Activated CD4-positive, alpha-beta memory T cell treated with anti-CD3 and anti-CD28 coated beads for 36 hours (primary cell): ENCODE results near the gene MMP2. TPM values are rescaled to one million over a fixed set of nuclear protein-coding genes. Genes with fewer than 3 reads are reported as not detected.

ENCODE experiments used
- CTCF ChIA-PET: fragments of 350-600 bp; sonication (Branson Sonifier 250); formaldehyde crosslinking; loops from one replicate; lab custom pipeline; 2021; ENCODE audit warnings: antibody characterized with exemption, inconsistent platforms; lab: Charles Lee
- POLR2A ChIA-PET: fragments of 350-600 bp; sonication (Branson Sonifier 250); formaldehyde crosslinking; loops from one replicate; lab custom pipeline; 2021; ENCODE audit warnings: antibody characterized with exemption; lab: Charles Lee
- DNase-seq: peaks from one replicate; pipeline ENCODE4 v3.0.0-alpha.2; 2020
- H3K27ac Mint-ChIP-seq: one replicate; pipeline ENCODE4 v1.8.0; 2021; ENCODE audit warnings: mixed read lengths
- H3K27me3 Mint-ChIP-seq: one replicate; pipeline ENCODE4 v1.8.0; 2021; ENCODE audit warnings: mixed read lengths
- H3K36me3 Mint-ChIP-seq: one replicate; pipeline ENCODE4 v1.8.0; 2021; ENCODE audit warnings: mixed read lengths
- H3K4me1 Mint-ChIP-seq: one replicate; pipeline ENCODE4 v1.8.0; 2021; ENCODE audit warnings: low read depth, mixed read lengths
- H3K4me3 Mint-ChIP-seq: one replicate; pipeline ENCODE4 v1.8.0; 2021; ENCODE audit warnings: mild to moderate bottlenecking, mixed read lengths
- H3K9me3 Mint-ChIP-seq: one replicate; pipeline ENCODE4 v1.8.0; 2021; ENCODE audit warnings: mixed read lengths
- intact Hi-C: fragments of 100-400 bp; cut with micrococcal nuclease; formaldehyde crosslinking; loops from one replicate; pipeline ENCODE4 v1.15.1; 2023
- total RNA-seq, 2 experiments: library from RNA; stranded (reverse); gene quantifications; one replicate each; pipeline ENCODE4 v1.2.3, GENCODE V29; 2021

The MMP2 gene
- total RNA-seq, 2 experiments from 2014 or later: not detected

- no peaks in the 10 kb centered on the region for H3K36me3 Mint-ChIP-seq
- no peaks in the 10 kb centered on the region for H3K4me1 Mint-ChIP-seq
- no peak overlapping the region for H3K27ac Mint-ChIP-seq
- no peak overlapping the region for H3K4me3 Mint-ChIP-seq
- intact Hi-C loops: no loop called here
- H3K27me3 Mint-ChIP-seq: peaks cover 3% of the 10 kb centered on the region
- CTCF ChIA-PET: interaction anchor here (0.9 kb wide), 1 partner anchor 74 kb away, joined by 4 read pairs; no protein-coding TSS in a partner anchor
- DNase-seq: no peak
- POLR2A ChIA-PET: no interaction called here
- H3K9me3 Mint-ChIP-seq: no peaks in the 10 kb centered on the region
These were observed 60.1 kb downstream of the MMP2 start for GRCh38 chr16:55539049-55539448.

- ChIA-PET POLR2A (no interaction called here), CTCF (interaction anchor here (0.9 kb wide), 1 partner anchor 75 kb away, joined by 4 read pairs; no protein-coding TSS in a partner anchor)
- DNase-seq: no peak
- Mint-ChIP-seq H3K9me3 (no peaks in the 10 kb centered on the region), H3K36me3 (no peaks in the 10 kb centered on the region), H3K27me3 (peaks cover 3% of the 10 kb centered on the region), H3K4me3 (no peak overlapping the region), H3K27ac (no peak overlapping the region), H3K4me1 (no peaks in the 10 kb centered on the region)
- intact Hi-C loops: no loop called here
These were observed 60.5 kb downstream of the MMP2 start for GRCh38 chr16:55539488-55539887.

DNA sequence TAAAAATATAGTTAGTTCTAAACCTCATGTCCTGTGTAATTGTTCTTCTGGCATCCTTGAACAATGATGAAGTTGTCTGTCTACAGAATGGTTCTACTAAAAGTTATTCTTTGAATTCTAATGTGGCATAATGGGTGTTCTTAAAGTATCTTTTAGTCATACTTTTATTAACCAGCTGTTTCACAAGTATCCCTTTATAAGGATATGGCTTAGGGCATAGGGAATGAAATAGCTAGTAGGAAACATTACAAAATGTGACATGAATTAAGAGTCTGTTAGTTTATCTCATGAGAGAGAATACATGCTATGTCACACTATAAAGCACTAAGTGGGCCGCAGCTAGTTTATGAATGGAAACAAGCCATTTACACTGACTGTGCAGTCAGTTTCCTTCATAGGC, 61.2 kb downstream of the MMP2 start:
- Mint-ChIP-seq H3K27ac (no peak overlapping the region), H3K9me3 (no peaks in the 10 kb centered on the region), H3K27me3 (no peaks in the 10 kb centered on the region), H3K4me1 (no peaks in the 10 kb centered on the region), H3K4me3 (no peak overlapping the region), H3K36me3 (no peaks in the 10 kb centered on the region)
- CTCF ChIA-PET: interaction anchor here (1.8 kb wide), 1 partner anchor 75 kb away, joined by 7 read pairs; no protein-coding TSS in a partner anchor
- no peak for DNase-seq
- POLR2A ChIA-PET: no interaction called here
- intact Hi-C loops: no loop called here

GRCh38 chr16:55542459-55543082, 63.6 kb downstream of the MMP2 start:
- DNase-seq: no peak
- no peaks in the 10 kb centered on the region for H3K9me3 Mint-ChIP-seq
- intact Hi-C loops: loop anchor here (1.0 kb wide), 1 partner anchor 77 kb away; no protein-coding TSS in a partner anchor
- H3K27ac Mint-ChIP-seq: no peak overlapping the region
- H3K4me3 Mint-ChIP-seq: no peak overlapping the region
- no peaks in the 10 kb centered on the region for H3K4me1 Mint-ChIP-seq
- H3K36me3 Mint-ChIP-seq: no peaks in the 10 kb centered on the region
- ChIA-PET CTCF (no interaction called here), POLR2A (no interaction called here)
- peaks cover 2% of the 10 kb centered on the region for H3K27me3 Mint-ChIP-seq

DNA sequence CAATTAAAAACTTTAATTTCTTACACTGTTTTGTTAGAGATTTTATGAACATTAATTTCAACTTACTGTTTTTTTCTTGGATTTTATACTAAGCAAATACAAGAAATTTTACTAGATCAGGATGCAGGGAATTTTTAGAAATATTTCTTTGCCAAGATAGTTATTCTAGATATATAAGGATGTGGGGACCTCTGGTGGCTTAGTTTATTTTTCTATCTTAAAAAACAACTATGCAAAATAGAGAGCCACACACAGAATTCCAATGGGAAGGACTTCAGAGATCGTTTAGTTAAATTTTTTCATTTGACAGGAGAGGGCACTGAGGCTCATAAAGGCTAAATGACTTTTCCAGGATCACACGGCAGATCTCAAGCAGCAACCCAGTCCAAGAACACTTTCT, 64.5 kb downstream of the MMP2 start:
- H3K9me3 Mint-ChIP-seq: no peaks in the 10 kb centered on the region
- CTCF ChIA-PET: interaction anchor here (0.6 to 2.5 kb wide), 5 partner anchors 22 to 79 kb away, joined by 3 to 37 read pairs (median 4); no protein-coding TSS in a partner anchor
- H3K4me3 Mint-ChIP-seq: no peak overlapping the region
- no peaks in the 10 kb centered on the region for H3K36me3 Mint-ChIP-seq
- POLR2A ChIA-PET: no interaction called here
- peaks cover 2% of the 10 kb centered on the region for H3K27me3 Mint-ChIP-seq
- no peak for DNase-seq
- intact Hi-C loops: loop anchor here (1.0 kb wide), 1 partner anchor 78 kb away; no protein-coding TSS in a partner anchor
- no peak overlapping the region for H3K27ac Mint-ChIP-seq
- no peaks in the 10 kb centered on the region for H3K4me1 Mint-ChIP-seq

GRCh38 chr16:55552621-55553020, 73.6 kb downstream of the MMP2 start:
- no peak overlapping the region for H3K4me3 Mint-ChIP-seq
- intact Hi-C loops: no loop called here
- peaks cover 6% of the 10 kb centered on the region for H3K27me3 Mint-ChIP-seq
- CTCF ChIA-PET: no interaction called here
- DNase-seq: no peak
- no peaks in the 10 kb centered on the region for H3K9me3 Mint-ChIP-seq
- H3K27ac Mint-ChIP-seq: no peak overlapping the region
- H3K36me3 Mint-ChIP-seq: no peaks in the 10 kb centered on the region
- POLR2A ChIA-PET: no interaction called here
- H3K4me1 Mint-ChIP-seq: no peaks in the 10 kb centered on the region

DNA sequence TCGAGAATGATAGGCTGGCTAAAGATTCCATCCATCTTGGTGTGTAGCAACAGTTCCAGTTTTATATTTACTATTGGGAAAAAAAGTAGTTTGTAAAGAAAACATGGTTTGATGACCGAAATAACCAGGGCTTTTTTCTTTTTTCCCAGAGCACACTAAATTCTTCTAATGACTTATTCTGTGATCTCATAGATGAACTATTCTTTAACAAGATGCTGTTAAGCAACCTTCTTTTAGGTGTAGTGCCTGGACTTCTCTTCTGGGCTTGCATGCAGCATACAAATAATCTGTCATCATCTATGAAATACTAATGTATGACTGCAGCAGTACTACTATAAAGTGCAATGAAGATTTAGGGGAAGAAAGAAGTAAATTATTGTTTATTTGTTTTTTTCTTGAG, 76.4 kb downstream of the MMP2 start:
- ChIA-PET POLR2A (no interaction called here), CTCF (no interaction called here)
- intact Hi-C loops: no loop called here
- Mint-ChIP-seq H3K36me3 (no peaks in the 10 kb centered on the region), H3K4me3 (no peak overlapping the region), H3K4me1 (no peaks in the 10 kb centered on the region), H3K27me3 (peaks cover 6% of the 10 kb centered on the region), H3K27ac (no peak overlapping the region), H3K9me3 (no peaks in the 10 kb centered on the region)
- DNase-seq: no peak

Other genes starting within 250 kb of the MMP2 start
- not detected for gene IRX6, start 155.0 kb upstream of the MMP2 start, total RNA-seq
- gene LPCAT2, start 29.9 kb downstream of the MMP2 start, total RNA-seq: under 1 TPM; 0.12 to 0.40 TPM
- not detected for gene CAPNS2, start 87.5 kb downstream of the MMP2 start, total RNA-seq
- gene SLC6A2, start 176.8 kb downstream of the MMP2 start, total RNA-seq: not detected